ENCODE results near the gene FARP2.
"Not testable (repeated sequence)": the region's sequence is repeated elsewhere in the genome, so short reads cannot be mapped to it uniquely, and the experiment has no call there.

The FARP2 gene

GRCh38 chr2:241492174-241492565, 136.1 kb downstream of the FARP2 start:
- DNase-seq: no peak

GRCh38 chr2:241493092-241493491, 137.0 kb downstream of the FARP2 start:
- no peak for DNase-seq

- no peak for DNase-seq
Observed at GRCh38 chr2:241494311-241494908, 138.3 kb downstream of the FARP2 start.

GRCh38 chr2:241495172-241496002, 139.3 kb downstream of the FARP2 start:
- DNase-seq: no peak

- no peak for DNase-seq
Observed at GRCh38 chr2:241496003-241496707, 140.1 kb downstream of the FARP2 start.

GRCh38 chr2:241496904-241497877, 141.1 kb downstream of the FARP2 start:
- DNase-seq: no peak

GRCh38 chr2:241498115-241499070, 142.3 kb downstream of the FARP2 start:
- DNase-seq: no peak

- no peak for DNase-seq
Observed at GRCh38 chr2:241499146-241499965, 143.3 kb downstream of the FARP2 start.

- no peak for DNase-seq
Observed at GRCh38 chr2:241500016-241500415, 143.9 kb downstream of the FARP2 start.

- DNase-seq: no peak
Observed at GRCh38 chr2:241500431-241500975, 144.4 kb downstream of the FARP2 start.

- DNase-seq: no peak
Observed at GRCh38 chr2:241501099-241501541, 145.0 kb downstream of the FARP2 start.

GRCh38 chr2:241501551-241501950, 145.5 kb downstream of the FARP2 start:
- DNase-seq: no peak

GRCh38 chr2:241502281-241502680, 146.2 kb downstream of the FARP2 start:
- DNase-seq: no peak

- no peak for DNase-seq
Observed at GRCh38 chr2:241503776-241504392, 147.8 kb downstream of the FARP2 start.

- no peak for DNase-seq
Observed at GRCh38 chr2:241505086-241505780, 149.1 kb downstream of the FARP2 start.

- no peak for DNase-seq
Observed at GRCh38 chr2:241505781-241506201, 149.7 kb downstream of the FARP2 start.

- not testable (repeated sequence) for DNase-seq
Observed at GRCh38 chr2:241506317-241506716, 150.2 kb downstream of the FARP2 start.

- no peak for DNase-seq
Observed at GRCh38 chr2:241506793-241507429, 150.8 kb downstream of the FARP2 start.

Measured in stimulated activated CD4-positive, alpha-beta T cell treated with anti-CD3 and anti-CD28 coated beads, Interleukin-1b, Interleukin-23, amount 100 ng/mL, for 48 hours (primary cell).